GM12801 (cell line): Measurements from ENCODE around the gene ERCC3.

ENCODE experiments used
- CTCF ChIP-seq: IDR thresholded peaks from one replicate; pipeline ENCODE4 v1.5.1; 2011; ENCODE audit warnings: control low read depth; ENCODE audit not compliant: insufficient read length; ENCODE audit errors: extremely low read depth

The ERCC3 gene

DNA sequence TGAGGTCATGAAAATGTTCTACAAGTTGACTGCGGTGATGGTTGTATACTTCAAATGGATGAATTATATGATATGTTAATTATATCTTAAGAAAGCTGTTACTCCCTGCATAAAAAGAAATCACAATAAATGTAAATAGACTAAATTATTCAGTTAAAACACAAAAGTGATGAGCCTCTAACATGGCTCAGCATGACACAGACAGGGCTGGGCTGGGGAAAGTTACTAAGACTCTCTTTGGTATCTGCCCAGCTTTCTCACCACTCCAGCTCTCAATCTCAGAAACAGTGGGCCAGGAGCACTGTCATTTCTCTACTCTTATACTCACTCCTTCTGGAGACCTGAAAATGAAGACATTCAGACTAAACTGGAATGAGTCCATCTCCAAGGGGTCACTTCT is 77.4 kb downstream of the ERCC3 start:
- no peak for TF ChIP-seq CTCF

DNA sequence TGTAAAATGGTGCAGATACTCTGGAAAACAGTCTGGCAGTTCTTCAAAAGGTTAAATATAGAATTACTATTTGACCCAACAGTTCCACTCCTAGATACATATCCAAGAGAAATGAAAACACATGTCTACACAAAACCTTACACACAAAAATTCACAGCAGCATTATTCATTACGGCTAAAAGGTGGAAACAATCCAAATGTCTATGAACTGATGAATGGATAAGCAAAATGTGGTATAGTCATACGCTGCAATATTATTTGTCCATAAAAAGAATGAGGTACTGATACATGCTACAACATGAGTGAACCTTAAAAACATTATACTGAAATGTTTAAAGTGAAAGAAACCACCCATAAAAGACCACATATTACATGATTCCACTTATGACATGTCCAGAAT is 77.8 kb downstream of the ERCC3 start:
- TF ChIP-seq CTCF, result no peak

DNA sequence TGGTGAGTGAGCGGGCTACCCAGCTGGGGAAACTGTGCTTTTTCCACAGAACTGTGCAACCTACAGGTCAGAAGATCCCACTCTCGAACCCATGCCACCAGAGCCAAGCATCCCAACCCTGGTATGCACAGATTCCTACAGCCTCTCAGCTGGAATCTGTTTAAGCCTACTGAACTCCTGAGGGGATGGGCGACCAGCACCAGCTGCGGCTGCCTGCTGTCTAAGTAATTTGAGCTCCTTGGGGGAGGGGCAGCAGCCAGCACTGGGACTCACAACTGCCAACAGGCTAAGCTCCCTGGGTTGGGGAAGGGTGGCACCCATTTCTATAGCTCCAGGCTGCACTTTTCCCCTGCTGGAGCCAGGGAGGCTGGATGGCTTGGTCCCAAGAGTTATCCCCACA is 85.6 kb downstream of the ERCC3 start:
- no peak for TF ChIP-seq CTCF
